K562 (cell line): ENCODE results near the gene MAN1B1. TPM values are rescaled to one million over a fixed set of nuclear protein-coding genes. Genes with fewer than 3 reads are reported as not detected.

ENCODE experiments used
- ATAC-seq: fragments of 200-7000 bp; cut with Tn5 transposase; 3 replicates; pipeline ENCODE4 v1.9.1; 2020; ENCODE audit warnings: moderate library complexity
- BruUV-seq: library from RNA; stranded (reverse); fragments of 400-500 nt; replicated peaks from 2 replicates; lab custom pipeline; 2021; lab: Mats Ljungman, UMichigan
- CTCF ChIA-PET: fragments of 300-600 bp; formaldehyde crosslinking; extraction: SDS; loops from one replicate; lab custom pipeline; 2021; ENCODE audit warnings: low intra/inter-chr PET ratio; lab: Yijun Ruan, JAX
- POLR2A ChIA-PET: fragments of 300-600, 350-650 bp; sonication (Branson Sonifier 250); formaldehyde crosslinking; extraction: SDS; loops from one replicate; lab custom pipeline; 2021; ENCODE audit warnings: antibody characterized with exemption, inconsistent platforms; lab: Yijun Ruan, JAX
- DNase-seq, 4 experiments: peaks; one replicate each; pipeline versions ENCODE4 v3.0.0 to v3.0.0-alpha.2; 2011 to 2018; ENCODE audit warnings: low spot score in 3 of 4, mixed read lengths in 3 of 4; ENCODE audit errors: extremely low read depth in 1 of 4
- FAIRE-seq: peaks from 2 replicates; lab custom pipeline; 2011; peaks lifted over from hg19 to GRCh38; lab: Jason Lieb, UNC
- H2AFZ ChIP-seq: 2 replicates; pipeline ENCODE4 v1.6.0; 2011; ENCODE audit warnings: low read depth, low read length, control low read depth, inconsistent platforms
- H3K27ac ChIP-seq: fragments of 200-600 bp; 3 replicates; pipeline ENCODE4 v1.8.0; 2011; ENCODE audit warnings: low read depth, mild to moderate bottlenecking, control low read depth, inconsistent platforms, low read length, moderate library complexity, mixed read lengths; ENCODE audit errors: extremely low read depth
- H3K27me3 ChIP-seq, 2 experiments: fragments of 300-600 bp in 1 of 2; 2 replicates in 1 of 2; 3 replicates in 1 of 2; pipeline versions ENCODE4 v1.6.0 to v1.8.0; 2011; ENCODE audit warnings: inconsistent platforms in 2 of 2, low read length in 2 of 2, mild to moderate bottlenecking in 1 of 2, mixed read lengths in 1 of 2, moderate library complexity in 1 of 2; ENCODE audit not compliant: control insufficient read depth in 2 of 2, insufficient read depth in 2 of 2
- H3K36me3 ChIP-seq: fragments of 300-600 bp; 3 replicates; pipeline ENCODE4 v1.8.0; 2011; ENCODE audit warnings: mild to moderate bottlenecking, low read length, inconsistent platforms; ENCODE audit not compliant: control insufficient read depth, insufficient read depth
- H3K4me1 ChIP-seq, 2 experiments: fragments of 200-600 bp in 1 of 2; replicated peaks in 1 of 2; 2 replicates in 1 of 2; 3 replicates in 1 of 2; pipeline versions ENCODE4 v1.5.1 to v1.8.0; 2011; ENCODE audit warnings: inconsistent platforms in 2 of 2, low read length in 2 of 2, mild to moderate bottlenecking in 1 of 2, mixed read lengths in 1 of 2, moderate library complexity in 1 of 2; ENCODE audit not compliant: control insufficient read depth in 2 of 2, insufficient read depth in 2 of 2
- H3K4me2 ChIP-seq: 2 replicates; pipeline ENCODE4 v1.6.1; 2011; ENCODE audit warnings: low read length, control low read depth, inconsistent platforms, mixed read lengths; ENCODE audit not compliant: insufficient read depth
- H3K4me3 ChIP-seq: fragments of 200-600 bp; sonication (generic), shearing (Covaris generic); 2 replicates; pipeline ENCODE4 v1.5.1; 2016; ENCODE audit warnings: control low read depth, inconsistent platforms
- H3K79me2 ChIP-seq: fragments of 200-600 bp; 3 replicates; pipeline ENCODE4 v1.8.0; 2011; ENCODE audit warnings: low read length, inconsistent platforms; ENCODE audit not compliant: control insufficient read depth, insufficient read depth
- H3K9ac ChIP-seq, 2 experiments: 2 replicates each; pipeline versions ENCODE4 v1.6.0 to v1.6.1; 2011; ENCODE audit warnings: low read depth in 2 of 2, low read length in 2 of 2, control low read depth in 1 of 2, inconsistent platforms in 1 of 2, mild to moderate bottlenecking in 1 of 2, mixed read lengths in 1 of 2; ENCODE audit not compliant: insufficient read depth in 1 of 2
- H3K9me1 ChIP-seq: one replicate; pipeline ENCODE4 v1.6.0; 2011; ENCODE audit warnings: inconsistent platforms, mild to moderate bottlenecking, low read length, moderate library complexity; ENCODE audit not compliant: control insufficient read depth, insufficient read depth
- H3K9me3 ChIP-seq: replicated peaks from 2 replicates; pipeline ENCODE4 v1.5.1; 2011; ENCODE audit warnings: low read depth, low read length, inconsistent platforms; ENCODE audit not compliant: control insufficient read depth, insufficient read depth
- H4K20me1 ChIP-seq: replicated peaks from 2 replicates; pipeline ENCODE4 v1.6.1; 2011; ENCODE audit warnings: low read length, inconsistent platforms, mixed read lengths; ENCODE audit not compliant: control insufficient read depth, insufficient read depth
- CBX3 ChIP-seq, 2 experiments: IDR thresholded peaks; 1 replicate in 1 of 2; 2 replicates in 1 of 2; pipeline ENCODE4 v1.6.1; 2012; ENCODE audit warnings: inconsistent platforms in 2 of 2, low read length in 2 of 2, borderline replicate concordance in 1 of 2, control low read depth in 1 of 2
- GABPB1 ChIP-seq: sonication (generic); formaldehyde crosslinking; IDR thresholded peaks from 2 replicates; pipeline ENCODE4 v1.8.0; 2022; ENCODE audit warnings: mild to moderate bottlenecking, missing genetic modification reagents
- HDAC2 ChIP-seq: fragments of 450-650 bp; IDR thresholded peaks from 2 replicates; pipeline ENCODE4 v1.6.1; 2016; ENCODE audit warnings: mild to moderate bottlenecking
- HNRNPLL ChIP-seq: fragments of 200-400 bp; formaldehyde crosslinking; IDR thresholded peaks from 2 replicates; pipeline ENCODE4 v1.6.1; 2017; ENCODE audit warnings: low read length, low read depth, mild to moderate bottlenecking; ENCODE audit not compliant: poor library complexity, severe bottlenecking
- POLR2A ChIP-seq: fragments of 450-650 bp; conservative IDR thresholded peaks from 2 replicates; pipeline ENCODE4 v1.6.1; 2016
- POLR2G ChIP-seq: fragments of 200-400 bp; formaldehyde crosslinking; IDR thresholded peaks from 2 replicates; pipeline ENCODE4 v1.6.1; 2017; ENCODE audit warnings: low read depth, mild to moderate bottlenecking, antibody characterized with exemption, low read length, moderate library complexity
- TCF7L2 ChIP-seq: fragments of 150-350 bp; IDR thresholded peaks from 2 replicates; pipeline ENCODE4 v1.6.1; 2016; ENCODE audit warnings: low read depth, mild to moderate bottlenecking, low read length, moderate library complexity
- ZBTB33 ChIP-seq: sonication (generic); formaldehyde crosslinking; IDR thresholded peaks from 2 replicates; pipeline ENCODE4 v1.8.1; 2023; ENCODE audit warnings: mild to moderate bottlenecking, missing genetic modification reagents
- ZNF143 ChIP-seq: sonication (generic); formaldehyde crosslinking; IDR thresholded peaks from 2 replicates; pipeline ENCODE4 v1.9.0; 2022; ENCODE audit warnings: mild to moderate bottlenecking, missing genetic modification reagents
- ZNF436 ChIP-seq: fragments of 250-450, 450-650 bp; sonication (Bioruptor Pico); formaldehyde crosslinking; IDR thresholded peaks from 2 replicates; pipeline ENCODE4 v1.7.0; 2020; ENCODE audit warnings: mild to moderate bottlenecking
- ZNF449 ChIP-seq: fragments of 250-450 bp; sonication (Bioruptor Pico); IDR thresholded peaks from 2 replicates; pipeline ENCODE4 v1.8.0; 2022; ENCODE audit warnings: moderate library complexity, mild to moderate bottlenecking, inconsistent platforms
- ZNF644 ChIP-seq: fragments of 200-800 bp; sonication (Bioruptor generic); IDR thresholded peaks from 2 replicates; pipeline ENCODE4 v1.6.1; 2016; ENCODE audit warnings: low read depth, missing genetic modification characterization, missing compliant biosample characterization
- WGBS: fragments of 100-300 bp; shearing (Covaris generic); methylation state at CpG from one replicate; pipeline ENCODE4 v1.1.6; 2016; ENCODE audit warnings: low coverage, mixed read lengths; ENCODE audit not compliant: insufficient coverage; ENCODE audit errors: missing lambda C conversion rate; 5-methylcytosine and 5-hydroxymethylcytosine counted together
- in situ Hi-C: fragments of 300-500 bp; cut with MboI; formaldehyde crosslinking; loops from 4 replicates; pipeline ENCODE4 v1.15.0; 2018; ENCODE audit warnings: inconsistent platforms, mixed read lengths
- intact Hi-C: fragments of 100-400 bp; cut with micrococcal nuclease; formaldehyde crosslinking; loops from 2 replicates; pipeline ENCODE4 v1.14.2; 2022
- polyA plus RNA-seq, 8 experiments: library from polyadenylated mRNA; depleted of rRNA in 4 of 8; stranded (reverse) in 5 of 8; unstranded in 3 of 8; fragments of >200 nt; fragmentation: Nextera tagmentation in 2 of 8; fragmentation: Illumina TruSeq in 1 of 8; extraction: Ambion mirVana in 2 of 8; extraction: Trizol in 1 of 8; gene quantifications; 2 replicates each; pipeline versions ENCODE4 v1.2.1 to v1.2.3, GENCODE V29; 2011 to 2014; ENCODE audit warnings: inconsistent platforms in 1 of 8, missing spikeins in 1 of 8
- total RNA-seq, 7 experiments: library from RNA; depleted of rRNA in 6 of 7; stranded (reverse); fragments of >200 nt in 6 of 7; fragmentation: Illumina TruSeq in 2 of 7; extraction: Trizol in 2 of 7; gene quantifications; 2 replicates each; pipeline versions ENCODE4 v1.2.1 to v1.2.3, GENCODE V29; 2011 to 2021; ENCODE audit warnings: low replicate concordance in 1 of 7

Gene MAN1B1
- total and polyA plus RNA-seq, 9 of the 15 experiments (the other 6 are each of a cell fraction or from before 2014, with no cell fraction given): 0.55 to 36.6 (median 27.3) TPM

GRCh38 chr9:137107982-137108381 lies 21.2 kb downstream of the MAN1B1 start:
- TF ChIP-seq POLR2G (peak; percentile 32; the same call in 1 of the 2 replicates), GABPB1 (no peak), ZNF143 (CRISPR knock-in tag) (no peak), ZNF436 (CRISPR knock-in tag) (no peak)
- H2AFZ ChIP-seq: no peak overlapping the region
- H3K4me2 ChIP-seq: no peak overlapping the region
- in situ Hi-C loops: no loop called here
- intact Hi-C loops: no loop called here
- peaks cover 97% of the 10 kb centered on the region for H3K36me3 ChIP-seq
- ChIA-PET POLR2A (interaction anchor here (0.7 to 1.2 kb wide), 3 partner anchors 8 to 25 kb away, joined by 3 to 4 read pairs (median 3); no protein-coding TSS in a partner anchor), CTCF (no interaction called here)
- H3K4me3 ChIP-seq: no peak overlapping the region
- peaks cover 6% of the 10 kb centered on the region for H3K79me2 ChIP-seq
- H3K27ac ChIP-seq: no peak overlapping the region
- no peak overlapping the region for H3K9ac ChIP-seq
- WGBS: 98% methylated on average over 14 of the region's 17 CpGs
- BruUV-seq: no TSS peak
- H3K4me1 ChIP-seq: peaks cover 0 to 60% of the 10 kb centered on the region in 2 experiments; a peak in 2 of 5 replicates
- no peak for FAIRE-seq
- ATAC-seq: no peak
- DNase-seq: no peak
- H3K27me3 ChIP-seq: no peaks in the 10 kb centered on the region
- no peaks in the 10 kb centered on the region for H3K9me1 ChIP-seq
- H3K9me3 ChIP-seq: peaks cover 8% of the 10 kb centered on the region
- H4K20me1 ChIP-seq: no peaks in the 10 kb centered on the region

- Histone ChIP-seq H2AFZ (no peak overlapping the region), H3K36me3 (peaks cover 95% of the 10 kb centered on the region), H3K4me2 (no peak overlapping the region), H3K27ac (no peak overlapping the region), H3K79me2 (peaks cover 13% of the 10 kb centered on the region), H4K20me1 (no peaks in the 10 kb centered on the region), H3K4me3 (no peak overlapping the region), H3K4me1 (peaks cover 0 to 67% of the 10 kb centered on the region in 2 experiments; a peak in 2 of 5 replicates), H3K27me3 (no peaks in the 10 kb centered on the region), H3K9me3 (peaks cover 1% of the 10 kb centered on the region), H3K9ac (peak overlapping the region in 1 of 2 experiments; percentile 35; a peak in 1 of 4 replicates), H3K9me1 (no peaks in the 10 kb centered on the region)
- ATAC-seq (peak; percentile 27), FAIRE-seq (no peak), DNase-seq (peak in 2 of 4 experiments; percentile 13 to 32)
- intact Hi-C loops (no loop called here), in situ Hi-C loops (no loop called here)
- ChIA-PET POLR2A (interaction anchor here (0.6 to 1.0 kb wide), 3 partner anchors 22 to 713 kb away, joined by 3 to 4 read pairs (median 3); partner anchors contain the start of gene MAN1B1), CTCF (no interaction called here)
- BruUV-seq: TSS peak; percentile 40
- 81% methylated on average over 29 of the region's 29 CpGs for WGBS
- no peak for TF ChIP-seq HDAC2
- no peak for TF ChIP-seq TCF7L2
- TF ChIP-seq POLR2A: peak; percentile 11; the same call in 1 of the 2 replicates
- TF ChIP-seq ZNF449: no peak
- TF ChIP-seq HNRNPLL: no peak
- TF ChIP-seq POLR2G: 0 out of 2 replicates have a peak, but pooled peaks have one; percentile 15
- no peak for TF ChIP-seq CBX3 (IDR thresholded peaks at IDR 0.05; ENCODE audit: borderline replicate concordance in 1 of 2, low read length in 2 of 2)
- TF ChIP-seq ZBTB33: peak; percentile 75
- no peak for TF ChIP-seq ZNF644
Measured at GRCh38 chr9:137108608-137109249, 21.9 kb downstream of the MAN1B1 start.
